NCI-H2081 treated with DMSO at 0.1 percent for 48 hours (cell line): ENCODE results near the gene CDKL4.
"Not testable (repeated sequence)": the region's sequence is repeated elsewhere in the genome, so short reads cannot be mapped to it uniquely, and the experiment has no call there.

ENCODE experiments used
- DNase-seq: peaks from one replicate; lab custom pipeline; 2025; lab: John Stamatoyannopoulos, UW

Gene CDKL4

GRCh38 chr2:39232141-39232540, 11.6 kb downstream of the CDKL4 start:
- DNase-seq: no peak

DNA sequence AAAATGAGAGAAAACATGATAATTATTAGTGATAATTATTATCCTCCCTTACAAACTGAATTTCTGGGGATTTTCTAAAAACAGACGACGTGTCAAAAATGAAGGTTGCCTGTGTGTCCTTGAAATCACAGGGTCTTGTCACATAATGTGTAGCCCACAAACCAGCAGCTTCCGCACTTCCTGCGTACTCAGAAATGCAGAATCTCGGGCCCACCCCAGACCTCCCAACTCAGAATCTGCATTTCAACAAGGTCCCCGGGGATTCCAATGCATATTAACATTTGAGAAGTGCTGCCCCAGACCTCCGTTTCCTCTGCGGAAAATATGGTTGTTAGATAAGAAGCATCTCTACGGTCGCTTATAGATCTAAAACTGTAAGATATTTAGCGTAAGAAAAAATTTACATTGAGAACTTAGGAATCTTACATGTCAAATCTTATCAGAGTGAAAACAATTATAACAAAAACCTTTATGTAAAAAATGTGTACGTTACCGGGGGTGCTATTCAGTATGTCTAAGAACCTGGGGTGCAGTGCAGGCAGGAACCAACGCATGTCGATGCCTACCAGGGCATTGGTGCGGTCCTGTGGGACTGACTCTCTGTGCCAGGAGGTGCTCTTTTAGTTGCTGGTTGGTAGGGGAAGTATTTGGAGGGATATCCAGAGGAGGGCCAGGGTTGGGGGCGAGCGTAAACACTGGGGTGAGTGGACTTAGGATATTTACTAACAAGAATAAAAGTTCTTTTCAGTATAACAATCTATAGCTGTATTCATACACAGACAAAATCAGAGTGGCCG, 15.2 kb downstream of the CDKL4 start:
- DNase-seq: no peak

DNA sequence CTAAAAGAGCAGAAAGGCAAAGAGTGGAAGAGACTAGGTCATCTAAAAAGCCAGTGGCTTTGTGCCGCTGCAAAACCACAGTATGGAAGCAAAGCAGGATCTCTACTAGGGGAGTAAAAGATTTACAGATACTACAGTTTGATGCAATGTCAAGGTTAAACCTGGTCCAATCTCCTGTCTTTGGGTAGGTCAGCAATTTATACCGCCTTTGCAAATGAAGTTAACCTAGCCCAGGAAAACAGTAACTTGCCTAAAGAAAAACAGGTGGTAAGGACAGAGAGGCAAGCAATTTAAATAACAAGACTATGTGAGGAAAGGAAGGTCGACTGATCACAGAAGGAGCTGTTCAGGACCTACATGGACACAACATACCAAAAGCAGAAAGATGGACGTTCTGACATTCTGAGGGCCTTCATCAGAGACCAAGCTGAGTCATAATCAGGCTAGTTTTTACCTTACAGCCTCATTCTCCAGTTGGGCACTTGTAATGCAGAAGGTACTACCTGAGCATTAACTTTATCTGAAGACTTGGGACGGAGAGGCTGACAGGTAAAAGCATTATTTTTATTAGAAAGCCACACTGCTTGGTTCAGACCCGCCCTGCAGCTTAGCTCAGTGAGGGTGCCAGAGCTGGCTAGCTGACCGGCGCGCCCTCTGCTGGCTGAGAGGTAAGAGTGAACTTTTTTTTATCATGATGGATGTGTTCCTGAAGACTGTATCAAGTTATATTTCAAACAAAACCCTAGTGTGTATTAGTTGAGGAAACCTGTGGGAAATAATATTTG, 15.9 kb downstream of the CDKL4 start:
- DNase-seq: peak; percentile 13

DNA sequence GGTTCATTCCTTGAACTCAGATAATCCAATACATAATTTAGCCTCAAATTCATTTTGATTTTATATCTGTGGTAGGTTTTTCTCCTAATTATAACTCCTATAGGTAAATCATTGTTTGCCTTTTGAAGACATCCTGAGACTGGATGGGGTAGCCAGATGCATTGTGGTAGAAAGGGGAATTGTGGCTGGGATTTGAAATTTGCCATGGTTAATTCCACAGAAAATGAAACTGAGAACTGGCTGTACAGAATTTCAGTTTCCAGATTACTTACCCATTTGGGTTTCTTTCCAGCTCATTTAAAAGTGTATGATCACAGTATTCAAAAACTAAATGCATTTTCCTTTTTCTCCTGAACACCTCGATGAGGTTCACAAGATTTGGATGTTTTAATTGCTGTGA, 18.2 kb downstream of the CDKL4 start:
- DNase-seq: no peak

DNA sequence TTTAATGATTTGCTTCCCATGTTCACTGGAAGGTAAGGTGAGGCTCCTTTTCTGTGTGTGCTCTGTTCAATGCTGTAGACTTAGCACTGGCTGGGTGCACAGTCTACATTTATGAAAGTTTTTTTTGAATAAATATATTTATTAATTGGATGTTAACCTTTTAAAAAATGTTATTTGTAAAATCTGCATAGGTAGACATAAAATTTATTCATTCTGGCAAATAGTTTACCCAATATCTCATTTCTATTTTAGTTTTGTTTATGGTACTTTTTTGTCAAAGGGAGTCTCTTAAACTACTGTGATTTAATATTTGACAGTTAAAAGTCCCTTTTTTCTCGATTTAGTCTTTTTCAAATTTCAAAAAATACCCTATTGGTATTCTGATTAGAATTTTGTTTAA, 19.9 kb downstream of the CDKL4 start:
- DNase-seq: no peak

GRCh38 chr2:39221459-39221858, 22.3 kb downstream of the CDKL4 start:
- DNase-seq: no peak

DNA sequence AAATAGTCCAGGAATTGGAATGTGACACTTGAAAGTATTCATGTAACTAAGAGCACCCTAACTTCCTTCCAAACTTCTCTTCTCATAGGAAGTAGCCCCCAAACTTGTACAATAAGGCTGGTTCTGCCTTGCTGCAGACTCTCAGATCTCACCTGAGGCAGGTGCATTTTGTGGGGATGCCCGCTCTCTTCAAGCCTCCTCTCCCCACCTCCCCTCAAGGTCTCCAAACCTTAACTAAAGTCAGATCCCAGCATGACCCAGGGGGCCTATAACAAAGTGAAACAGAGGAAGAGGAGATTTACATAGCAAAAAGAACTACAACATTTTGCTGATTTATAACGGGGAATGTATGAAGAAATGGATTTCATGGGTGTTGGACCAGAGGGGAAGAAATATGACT, 23.6 kb downstream of the CDKL4 start:
- DNase-seq: no peak

DNA sequence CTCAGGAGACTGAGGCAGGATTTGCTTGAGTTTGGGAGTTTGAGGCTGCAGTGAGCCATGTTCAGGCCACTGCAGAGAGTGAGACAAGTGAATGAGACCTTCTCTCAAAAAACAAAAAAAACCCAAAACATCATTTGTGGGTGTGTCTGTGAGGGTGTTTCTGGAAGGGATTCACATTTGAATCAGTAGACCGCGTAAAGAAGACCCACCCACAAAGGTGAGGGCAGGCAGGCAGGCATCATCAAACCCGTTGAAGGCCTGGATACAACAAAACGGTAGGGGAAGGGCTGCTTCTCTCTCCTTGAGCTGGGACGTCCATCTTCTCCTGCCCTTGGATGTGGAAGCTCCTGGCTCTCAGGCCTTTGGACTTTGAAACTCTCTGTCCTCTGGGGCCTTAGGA, 25.4 kb downstream of the CDKL4 start:
- no peak for DNase-seq

GRCh38 chr2:39217192-39217550, 26.6 kb downstream of the CDKL4 start:
- no peak for DNase-seq

GRCh38 chr2:39216346-39217191, 27.2 kb downstream of the CDKL4 start:
- no peak for DNase-seq

- no peak for DNase-seq
Measured at GRCh38 chr2:39215545-39215944, 28.2 kb downstream of the CDKL4 start.

- no peak for DNase-seq
Measured at GRCh38 chr2:39213015-39213414, 30.8 kb downstream of the CDKL4 start.

- DNase-seq: no peak
Measured at GRCh38 chr2:39210846-39211245, 32.9 kb downstream of the CDKL4 start.

GRCh38 chr2:39203382-39203781, 40.4 kb downstream of the CDKL4 start:
- DNase-seq: no peak

DNA sequence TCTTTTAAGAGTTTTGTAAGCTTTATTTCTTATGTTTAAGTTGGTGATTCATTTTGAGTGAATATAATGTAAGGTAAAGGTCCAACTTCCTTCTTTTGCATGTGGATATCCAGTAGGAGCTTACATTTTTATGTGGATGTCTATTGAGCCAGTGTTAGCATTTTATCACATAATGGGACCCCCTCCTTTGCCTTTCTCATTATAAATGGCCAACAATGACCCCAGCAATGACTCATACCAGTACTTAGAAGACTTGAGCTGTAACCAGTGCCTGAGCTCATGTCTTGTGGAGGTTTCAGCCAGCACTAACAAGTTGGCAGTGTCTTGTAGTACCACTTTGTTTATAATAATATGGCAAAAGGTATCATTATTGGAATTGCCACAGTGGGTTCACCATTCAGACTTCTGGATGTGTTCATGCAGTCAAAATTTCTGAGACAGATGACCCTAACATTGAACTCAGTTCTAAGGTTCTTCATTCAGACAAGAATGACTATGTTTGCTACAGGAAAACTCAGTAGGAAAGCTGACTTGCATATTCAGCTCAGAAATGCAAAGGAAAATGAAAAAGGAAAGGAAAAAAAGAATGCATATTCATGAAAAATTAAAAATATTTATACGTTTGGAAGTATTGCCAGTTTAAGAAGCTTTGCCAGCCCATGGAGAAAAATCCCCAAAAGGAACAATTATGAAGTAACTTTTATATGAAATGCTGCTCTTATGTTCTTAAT, 41.0 kb downstream of the CDKL4 start:
- DNase-seq: no peak

GRCh38 chr2:39197003-39197402, 46.8 kb downstream of the CDKL4 start:
- not testable (repeated sequence) for DNase-seq

DNA sequence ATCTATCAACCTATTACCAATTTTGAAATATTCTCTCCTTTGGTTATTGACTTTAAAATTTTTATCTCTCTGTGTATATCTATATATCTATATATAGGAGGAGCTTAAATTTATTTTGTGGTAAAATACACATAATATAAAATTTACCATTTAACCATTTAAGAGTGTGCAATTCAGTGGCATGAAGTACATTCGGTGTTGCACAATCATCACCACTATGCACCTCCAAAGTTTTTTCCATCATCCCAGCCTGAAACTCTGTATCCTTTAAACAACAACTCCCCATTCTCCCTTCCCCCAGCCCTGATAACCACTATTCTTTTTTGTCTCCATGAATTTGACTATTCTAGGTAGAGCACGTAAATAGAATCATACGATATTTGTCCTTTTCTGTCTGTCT, 49.1 kb downstream of the CDKL4 start:
- no peak for DNase-seq

GRCh38 chr2:39188960-39189494, 54.7 kb downstream of the CDKL4 start:
- no peak for DNase-seq

DNA sequence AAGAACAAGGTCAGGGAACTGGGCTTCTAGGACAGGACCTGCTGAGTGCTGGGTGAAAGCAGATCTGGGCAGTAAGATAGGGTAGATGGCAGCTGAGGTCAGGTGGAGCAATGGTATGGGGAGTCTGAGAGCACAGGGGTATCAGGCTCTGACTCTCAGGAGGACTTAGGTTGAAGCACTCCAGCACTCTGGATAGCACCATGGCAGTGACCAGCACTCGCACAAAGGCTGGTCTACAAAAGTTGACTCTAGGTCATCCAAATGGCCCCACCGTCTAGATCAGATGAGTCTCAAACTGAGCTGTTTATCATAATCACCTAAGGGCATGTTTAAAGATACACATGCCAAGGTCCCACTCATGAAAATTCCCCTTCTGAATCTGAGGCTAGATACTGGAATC, 60.1 kb downstream of the CDKL4 start:
- DNase-seq: no peak

DNA sequence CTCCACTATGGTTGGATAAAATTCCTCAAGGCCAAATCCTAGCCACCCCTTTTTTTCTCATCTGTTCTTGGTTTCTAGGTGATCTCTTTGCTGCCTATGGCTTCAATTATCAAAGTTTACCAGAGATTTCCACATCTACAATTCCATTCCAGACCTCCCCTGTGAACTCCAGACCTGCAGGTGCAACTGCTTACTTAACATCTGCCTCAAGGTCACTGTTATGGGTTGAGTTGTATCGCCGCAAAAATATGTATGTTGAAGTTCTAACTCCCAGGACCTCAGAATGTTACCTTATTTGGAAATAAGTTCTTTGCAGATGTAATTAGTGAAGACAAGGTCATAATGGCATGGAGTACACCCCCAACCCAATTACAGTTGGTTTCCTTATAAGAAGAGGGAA, 62.5 kb downstream of the CDKL4 start:
- DNase-seq: no peak
